Measurements from ENCODE around the gene FCGR3A. TPM values are rescaled to one million over a fixed set of nuclear protein-coding genes. Genes with fewer than 3 reads are reported as not detected.

FCGR3A gene
- polyA plus RNA-seq, 1 donor (not counting 4 experiments of a cell fraction or from before 2014, with no cell fraction given) = not detected

DNA sequence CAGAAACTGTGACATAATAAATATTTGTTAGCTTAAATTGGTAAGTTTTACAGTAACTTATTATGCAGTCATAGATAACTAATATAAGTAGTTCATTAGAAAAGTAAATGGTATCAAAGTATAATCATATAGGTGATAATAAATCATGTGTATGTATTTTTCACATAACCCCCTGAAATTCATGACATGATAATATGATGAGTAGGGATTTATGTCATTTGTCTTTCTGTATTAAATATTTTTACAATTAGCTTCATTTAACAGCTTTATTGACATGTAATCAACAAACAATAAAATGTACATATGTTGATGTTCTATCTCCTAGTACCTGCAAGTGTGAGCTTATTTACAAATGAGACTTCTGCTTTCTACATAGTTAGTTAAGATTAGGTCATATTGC is 54.1 kb downstream of the FCGR3A start:
- Histone ChIP-seq H3K79me2 (ENCODE audit: control insufficient read depth, insufficient read depth, low read length) (no peaks in the 10 kb centered on the region), H3K27ac (ENCODE audit: control insufficient read depth, insufficient read depth, low read length) (no peak overlapping the region), H3K4me1 (ENCODE audit: control insufficient read depth, extremely low read depth, insufficient read depth, low read length) (no peaks in the 10 kb centered on the region), H3K27me3 (ENCODE audit: control insufficient read depth, extremely low read depth, insufficient read depth, low read length) (peaks cover 18% of the 10 kb centered on the region), H3K9ac (ENCODE audit: control insufficient read depth, extremely low read depth, insufficient read depth, low read length) (no peak overlapping the region), H3K9me3 (ENCODE audit: control insufficient read depth, low read depth, low read length) (no peaks in the 10 kb centered on the region), H3K9me1 (ENCODE audit: control insufficient read depth, extremely low read depth, insufficient read depth, low read length) (no peaks in the 10 kb centered on the region), H3K4me2 (ENCODE audit: control insufficient read depth, extremely low read depth, insufficient read depth, low read depth, low read length) (no peak overlapping the region), H3K36me3 (ENCODE audit: control insufficient read depth in 2 of 2, extremely low read depth in 1 of 2, insufficient read depth in 2 of 2, low read length in 2 of 2) (no peaks in the 10 kb centered on the region), H4K20me1 (ENCODE audit: control insufficient read depth, extremely low read depth, insufficient read depth, low read length) (no peaks in the 10 kb centered on the region), H2AFZ (ENCODE audit: control insufficient read depth, low read length) (no peak overlapping the region), H3K4me3 (ENCODE audit: control insufficient read depth in 2 of 3, extremely low read depth in 1 of 3, insufficient read depth in 2 of 3, low read depth in 1 of 3, low read length in 3 of 3) (no peak overlapping the region)
- dilution Hi-C loops (cut with MboI; ENCODE audit: extremely low pct_ligation_motif_present, low sequenced_read_pairs) = no loop called here
- TF ChIP-seq, protein P1, sequence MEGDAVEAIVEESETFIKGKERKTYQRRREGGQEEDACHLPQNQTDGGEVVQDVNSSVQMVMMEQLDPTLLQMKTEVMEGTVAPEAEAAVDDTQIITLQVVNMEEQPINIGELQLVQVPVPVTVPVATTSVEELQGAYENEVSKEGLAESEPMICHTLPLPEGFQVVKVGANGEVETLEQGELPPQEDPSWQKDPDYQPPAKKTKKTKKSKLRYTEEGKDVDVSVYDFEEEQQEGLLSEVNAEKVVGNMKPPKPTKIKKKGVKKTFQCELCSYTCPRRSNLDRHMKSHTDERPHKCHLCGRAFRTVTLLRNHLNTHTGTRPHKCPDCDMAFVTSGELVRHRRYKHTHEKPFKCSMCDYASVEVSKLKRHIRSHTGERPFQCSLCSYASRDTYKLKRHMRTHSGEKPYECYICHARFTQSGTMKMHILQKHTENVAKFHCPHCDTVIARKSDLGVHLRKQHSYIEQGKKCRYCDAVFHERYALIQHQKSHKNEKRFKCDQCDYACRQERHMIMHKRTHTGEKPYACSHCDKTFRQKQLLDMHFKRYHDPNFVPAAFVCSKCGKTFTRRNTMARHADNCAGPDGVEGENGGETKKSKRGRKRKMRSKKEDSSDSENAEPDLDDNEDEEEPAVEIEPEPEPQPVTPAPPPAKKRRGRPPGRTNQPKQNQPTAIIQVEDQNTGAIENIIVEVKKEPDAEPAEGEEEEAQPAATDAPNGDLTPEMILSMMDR (optimal IDR thresholded peaks at IDR 0.05 in 1 of 3, IDR thresholded peaks at IDR 0.05 in 1 of 3, conservative IDR thresholded peaks at IDR 0.05 in 1 of 3; ENCODE audit: extremely low read depth in 1 of 3, insufficient read depth in 2 of 3, low read length in 3 of 3) = no peak
- TF ChIP-seq EZH2 (IDR thresholded peaks at IDR 0.05; ENCODE audit: low read length) = no peak
- DNase-seq (ENCODE audit: low read depth, low spot score) (no peak), FAIRE-seq (no peak)

DNA sequence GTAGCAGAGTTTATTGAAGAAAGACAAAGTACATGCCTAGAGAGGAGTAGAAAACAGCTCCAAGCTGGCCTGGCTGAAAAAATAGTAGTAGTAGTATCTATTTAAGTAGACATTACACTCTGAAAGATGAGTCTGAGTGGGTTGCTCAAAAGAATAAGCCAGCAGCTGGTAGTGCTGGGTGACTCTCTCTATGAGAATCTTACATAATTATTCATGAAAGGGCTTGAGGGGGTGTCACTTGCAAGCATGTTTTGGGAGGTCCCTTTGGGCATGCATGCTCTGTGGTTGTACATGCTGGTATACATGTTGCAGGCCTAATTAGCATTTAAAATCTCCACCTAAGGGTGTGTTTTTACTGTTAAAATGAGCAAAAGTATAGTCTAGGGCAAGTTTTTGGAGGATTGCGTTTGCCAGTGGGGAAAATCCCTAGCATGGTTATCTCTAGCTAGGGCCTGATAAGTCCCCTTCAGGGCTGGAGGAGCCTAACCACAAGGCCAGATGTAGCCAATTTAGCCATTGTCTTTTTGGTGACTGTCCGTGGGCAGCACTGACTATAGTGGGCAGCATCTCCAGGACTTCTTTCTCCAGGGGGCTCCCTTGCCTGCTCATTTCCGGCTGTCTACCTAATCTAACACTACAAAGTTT is 55.4 kb downstream of the FCGR3A start:
- dilution Hi-C loops (cut with MboI; ENCODE audit: extremely low pct_ligation_motif_present, low sequenced_read_pairs) = no loop called here
- H3K9ac ChIP-seq (ENCODE audit: control insufficient read depth, extremely low read depth, insufficient read depth, low read length) = no peak overlapping the region
- H3K36me3 ChIP-seq (ENCODE audit: control insufficient read depth in 2 of 2, extremely low read depth in 1 of 2, insufficient read depth in 2 of 2, low read length in 2 of 2) = no peaks in the 10 kb centered on the region
- H3K9me1 ChIP-seq (ENCODE audit: control insufficient read depth, extremely low read depth, insufficient read depth, low read length) = no peaks in the 10 kb centered on the region
- no peak for TF ChIP-seq EZH2 (IDR thresholded peaks at IDR 0.05; ENCODE audit: low read length)
- TF ChIP-seq, protein P1 (optimal IDR thresholded peaks at IDR 0.05 in 1 of 3, IDR thresholded peaks at IDR 0.05 in 1 of 3, conservative IDR thresholded peaks at IDR 0.05 in 1 of 3; ENCODE audit: extremely low read depth in 1 of 3, insufficient read depth in 2 of 3, low read length in 3 of 3) = no peak
- no peak overlapping the region for H3K4me2 ChIP-seq (ENCODE audit: control insufficient read depth, extremely low read depth, insufficient read depth, low read depth, low read length)
- no peaks in the 10 kb centered on the region for H4K20me1 ChIP-seq (ENCODE audit: control insufficient read depth, extremely low read depth, insufficient read depth, low read length)
- H2AFZ ChIP-seq (ENCODE audit: control insufficient read depth, low read length) = no peak overlapping the region
- H3K27ac ChIP-seq (ENCODE audit: control insufficient read depth, insufficient read depth, low read length) = no peak overlapping the region
- no peaks in the 10 kb centered on the region for H3K4me1 ChIP-seq (ENCODE audit: control insufficient read depth, extremely low read depth, insufficient read depth, low read length)
- FAIRE-seq (no peak), DNase-seq (ENCODE audit: low read depth, low spot score) (no peak)
- no peaks in the 10 kb centered on the region for H3K9me3 ChIP-seq (ENCODE audit: control insufficient read depth, low read depth, low read length)
- peaks cover 15% of the 10 kb centered on the region for H3K27me3 ChIP-seq (ENCODE audit: control insufficient read depth, extremely low read depth, insufficient read depth, low read length)
- no peaks in the 10 kb centered on the region for H3K79me2 ChIP-seq (ENCODE audit: control insufficient read depth, insufficient read depth, low read length)
- no peak overlapping the region for H3K4me3 ChIP-seq (ENCODE audit: control insufficient read depth in 2 of 3, extremely low read depth in 1 of 3, insufficient read depth in 2 of 3, low read depth in 1 of 3, low read length in 3 of 3)

Data from keratinocyte (primary cell).